Progenitor cell of endocrine pancreas (in vitro differentiated cells): ENCODE results near the gene PRRX2. TPM values are rescaled to one million over a fixed set of nuclear protein-coding genes. Genes with fewer than 3 reads are reported as not detected.
"Not testable (repeated sequence)": the region's sequence is repeated elsewhere in the genome, so short reads cannot be mapped to it uniquely, and the experiment has no call there.

Source experiments
- DNase-seq: peaks from one replicate; pipeline ENCODE4 v3.0.0; 2021; ENCODE audit warnings: low spot score; ENCODE audit not compliant: unreplicated experiment
- H3K27ac Mint-ChIP-seq: 2 replicates; pipeline ENCODE4 v1.8.0; 2021; ENCODE audit warnings: mild to moderate bottlenecking, moderate library complexity, mixed read lengths
- H3K27me3 Mint-ChIP-seq: 2 replicates; pipeline ENCODE4 v1.8.0; 2021; ENCODE audit warnings: mixed read lengths
- H3K36me3 Mint-ChIP-seq: 2 replicates; pipeline ENCODE4 v1.8.0; 2022; ENCODE audit warnings: mixed read lengths; ENCODE audit not compliant: insufficient read depth
- H3K4me1 Mint-ChIP-seq: 2 replicates; pipeline ENCODE4 v1.8.0; 2021; ENCODE audit warnings: low read depth, mixed read lengths
- H3K4me3 Mint-ChIP-seq: 2 replicates; pipeline ENCODE4 v1.8.0; 2021; ENCODE audit warnings: low read depth, mild to moderate bottlenecking, moderate library complexity, mixed read lengths
- H3K9me3 Mint-ChIP-seq: 2 replicates; pipeline ENCODE4 v1.8.0; 2021; ENCODE audit warnings: low read depth, mixed read lengths
- total RNA-seq: library from RNA; stranded (reverse); gene quantifications from 2 replicates; pipeline ENCODE4 v1.2.1, GENCODE V29; 2021
- TF ChIP-seq, protein P1 (sequence below): fragments of 200-600 bp; sonication (generic); IDR thresholded peaks from one replicate; pipeline ENCODE4 v1.5.0; 2021; ENCODE audit warnings: antibody characterized with exemption, mild to moderate bottlenecking; ENCODE audit not compliant: unreplicated experiment

The PRRX2 gene
- total RNA-seq, 1 donor from 2014 or later, result 0.79 TPM

DNA sequence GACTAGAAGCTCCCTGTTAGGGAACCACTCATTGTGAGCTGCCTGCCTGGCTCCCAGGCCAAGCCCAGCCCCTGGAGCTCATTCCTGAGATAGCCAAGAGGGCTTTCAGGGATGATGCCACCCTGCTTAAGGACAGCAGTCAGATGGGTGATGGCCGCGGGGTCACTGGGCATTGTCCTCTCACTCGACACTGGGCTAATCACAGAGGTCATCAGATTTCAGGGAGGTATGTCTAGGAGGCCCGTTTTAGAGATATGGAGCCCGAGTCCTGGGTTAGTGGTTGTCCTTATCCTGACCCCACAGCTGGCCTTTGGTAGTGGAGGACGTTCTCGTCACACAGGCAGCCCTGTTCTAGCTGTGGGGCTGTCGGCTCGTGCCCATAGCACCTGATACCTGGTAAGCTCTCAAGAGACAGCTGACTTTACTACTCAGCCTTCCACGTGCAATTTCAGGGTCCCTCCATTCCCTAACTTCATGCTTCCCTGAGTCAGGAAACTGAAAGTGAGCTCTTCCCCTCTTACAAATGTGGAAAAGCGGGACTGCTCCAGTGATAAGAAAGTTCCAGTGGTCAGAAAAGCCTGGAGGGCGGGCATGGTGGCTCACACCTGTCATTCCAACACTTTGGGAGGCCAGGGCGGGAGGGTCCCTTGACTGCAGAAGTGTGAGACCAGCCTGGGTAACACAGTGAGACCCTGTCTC is 94.5 kb downstream of the PRRX2 start:
- Mint-ChIP-seq H3K4me1 (peaks cover 4% of the 10 kb centered on the region), H3K27me3 (peaks cover 14% of the 10 kb centered on the region), H3K4me3 (no peak overlapping the region), H3K9me3 (no peaks in the 10 kb centered on the region), H3K27ac (no peak overlapping the region), H3K36me3 (no peaks in the 10 kb centered on the region)
- TF ChIP-seq, protein P1, sequence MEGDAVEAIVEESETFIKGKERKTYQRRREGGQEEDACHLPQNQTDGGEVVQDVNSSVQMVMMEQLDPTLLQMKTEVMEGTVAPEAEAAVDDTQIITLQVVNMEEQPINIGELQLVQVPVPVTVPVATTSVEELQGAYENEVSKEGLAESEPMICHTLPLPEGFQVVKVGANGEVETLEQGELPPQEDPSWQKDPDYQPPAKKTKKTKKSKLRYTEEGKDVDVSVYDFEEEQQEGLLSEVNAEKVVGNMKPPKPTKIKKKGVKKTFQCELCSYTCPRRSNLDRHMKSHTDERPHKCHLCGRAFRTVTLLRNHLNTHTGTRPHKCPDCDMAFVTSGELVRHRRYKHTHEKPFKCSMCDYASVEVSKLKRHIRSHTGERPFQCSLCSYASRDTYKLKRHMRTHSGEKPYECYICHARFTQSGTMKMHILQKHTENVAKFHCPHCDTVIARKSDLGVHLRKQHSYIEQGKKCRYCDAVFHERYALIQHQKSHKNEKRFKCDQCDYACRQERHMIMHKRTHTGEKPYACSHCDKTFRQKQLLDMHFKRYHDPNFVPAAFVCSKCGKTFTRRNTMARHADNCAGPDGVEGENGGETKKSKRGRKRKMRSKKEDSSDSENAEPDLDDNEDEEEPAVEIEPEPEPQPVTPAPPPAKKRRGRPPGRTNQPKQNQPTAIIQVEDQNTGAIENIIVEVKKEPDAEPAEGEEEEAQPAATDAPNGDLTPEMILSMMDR, result no peak
- no peak for DNase-seq

DNA sequence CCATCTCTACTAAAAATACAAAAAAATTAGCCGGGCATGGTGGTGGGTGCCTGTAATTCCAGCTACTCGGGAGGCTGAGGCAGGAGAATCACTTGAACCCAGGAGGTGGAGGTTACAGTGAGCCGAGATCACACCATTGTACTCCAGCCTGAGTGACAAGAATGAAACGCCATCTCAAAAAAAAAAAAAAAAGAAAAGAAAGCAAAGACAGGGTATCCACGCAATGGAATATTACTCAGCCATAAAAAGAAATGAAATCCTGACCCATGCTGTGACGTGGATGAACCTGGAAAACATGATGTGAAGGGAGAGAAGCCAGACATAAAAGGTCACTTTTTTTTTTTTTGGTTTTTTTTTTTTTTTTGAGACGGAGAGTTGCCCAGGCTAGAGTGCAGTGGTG is 95.3 kb downstream of the PRRX2 start:
- not testable (repeated sequence) for H3K9me3 Mint-ChIP-seq, H3K36me3 Mint-ChIP-seq, DNase-seq, H3K4me3 Mint-ChIP-seq, H3K27me3 Mint-ChIP-seq, H3K27ac Mint-ChIP-seq, H3K4me1 Mint-ChIP-seq

DNA sequence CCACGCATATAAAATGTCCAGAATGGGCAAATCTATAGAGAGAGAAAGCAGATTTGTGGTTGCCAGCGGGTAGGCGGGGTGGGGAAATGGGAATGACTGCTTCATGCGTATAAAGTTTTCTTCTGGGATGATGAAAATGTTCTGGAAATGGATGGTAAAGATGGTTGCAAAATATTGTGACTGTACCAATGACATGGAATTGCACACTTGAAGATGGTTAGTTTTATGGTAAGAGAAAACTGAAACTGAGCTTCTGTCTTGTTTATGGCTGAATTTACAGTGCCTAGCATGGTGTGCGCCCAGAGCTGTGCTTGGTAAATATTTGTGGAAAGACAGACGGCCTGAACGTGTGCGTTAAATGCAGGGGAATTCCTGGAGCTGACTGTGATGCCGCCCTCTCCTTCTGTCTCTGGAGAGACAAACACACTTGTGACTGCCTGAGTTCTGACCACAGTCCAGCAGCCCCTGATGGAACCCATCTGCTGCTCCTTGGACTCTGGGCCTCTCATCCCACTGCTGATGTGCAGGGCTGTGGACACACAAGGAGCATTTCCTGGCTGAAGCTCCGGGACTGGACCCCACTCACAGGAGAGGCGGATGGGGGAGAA is 96.0 kb downstream of the PRRX2 start:
- H3K9me3 Mint-ChIP-seq, result no peaks in the 10 kb centered on the region
- H3K27me3 Mint-ChIP-seq, result peaks cover 4% of the 10 kb centered on the region
- no peaks in the 10 kb centered on the region for H3K36me3 Mint-ChIP-seq
- no peak overlapping the region for H3K4me3 Mint-ChIP-seq
- no peak overlapping the region for H3K27ac Mint-ChIP-seq
- DNase-seq, result no peak
- H3K4me1 Mint-ChIP-seq, result peaks cover 4% of the 10 kb centered on the region
- TF ChIP-seq, protein P1, result no peak

DNA sequence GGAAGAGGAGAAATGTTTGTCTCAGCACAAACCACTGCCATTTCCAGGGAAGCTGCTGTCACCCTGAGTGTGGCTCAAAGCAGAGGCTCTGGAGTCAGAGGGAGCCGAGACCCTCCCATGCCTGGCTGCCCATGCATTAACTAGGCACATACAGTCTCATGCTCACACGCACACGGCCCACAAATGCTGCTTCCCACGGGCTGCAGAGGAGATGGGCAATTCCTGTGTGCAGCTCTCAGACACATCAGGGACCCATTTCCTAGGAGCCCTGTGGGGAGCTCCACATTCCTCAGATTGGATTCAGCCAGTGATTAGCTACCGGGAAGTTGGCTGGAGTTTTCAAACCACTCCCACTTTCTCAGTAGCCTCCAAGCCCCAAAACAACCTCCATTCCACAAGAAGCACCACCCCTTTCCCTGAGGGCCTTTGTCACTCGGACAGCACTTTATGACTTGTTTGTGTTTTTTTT is 96.5 kb downstream of the PRRX2 start:
- peaks cover 4% of the 10 kb centered on the region for H3K4me1 Mint-ChIP-seq
- DNase-seq, result no peak
- H3K27ac Mint-ChIP-seq, result peak overlapping the region; percentile 49
- H3K9me3 Mint-ChIP-seq, result no peaks in the 10 kb centered on the region
- peaks cover 3% of the 10 kb centered on the region for H3K27me3 Mint-ChIP-seq
- H3K4me3 Mint-ChIP-seq, result no peak overlapping the region
- TF ChIP-seq, protein P1, result no peak
- H3K36me3 Mint-ChIP-seq, result no peaks in the 10 kb centered on the region

DNA sequence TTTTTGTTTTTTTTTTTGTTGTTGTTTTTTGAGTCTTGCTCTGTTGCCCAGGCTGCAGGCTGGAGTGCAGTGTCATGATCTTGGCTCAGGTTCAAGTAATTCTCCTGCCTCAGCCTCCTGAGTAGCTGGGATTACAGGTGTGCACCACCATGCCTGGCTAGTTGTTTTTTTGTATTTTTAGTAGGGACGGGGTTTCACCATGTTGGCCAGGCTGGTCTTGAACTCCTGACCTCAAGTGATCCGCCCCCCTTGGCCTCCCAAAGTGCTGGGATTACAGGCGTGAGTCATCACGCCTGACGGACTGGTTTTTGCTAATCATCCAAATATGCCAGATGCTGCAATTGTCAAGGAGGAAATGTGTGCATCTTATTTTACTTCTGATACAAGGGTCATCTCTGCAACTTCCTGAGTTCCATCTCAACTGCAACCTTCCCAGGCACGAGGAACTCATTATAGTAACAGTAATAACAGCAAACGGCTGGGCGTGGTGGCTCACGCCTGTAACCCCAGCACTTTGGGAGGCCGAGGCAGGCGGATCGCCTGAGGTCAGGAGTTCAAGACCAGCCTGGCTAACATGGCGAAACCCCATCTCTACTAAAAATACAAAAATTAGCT is 97.0 kb downstream of the PRRX2 start:
- not testable (repeated sequence) for H3K36me3 Mint-ChIP-seq, H3K27me3 Mint-ChIP-seq, DNase-seq, H3K4me3 Mint-ChIP-seq, H3K4me1 Mint-ChIP-seq, H3K9me3 Mint-ChIP-seq, H3K27ac Mint-ChIP-seq

DNA sequence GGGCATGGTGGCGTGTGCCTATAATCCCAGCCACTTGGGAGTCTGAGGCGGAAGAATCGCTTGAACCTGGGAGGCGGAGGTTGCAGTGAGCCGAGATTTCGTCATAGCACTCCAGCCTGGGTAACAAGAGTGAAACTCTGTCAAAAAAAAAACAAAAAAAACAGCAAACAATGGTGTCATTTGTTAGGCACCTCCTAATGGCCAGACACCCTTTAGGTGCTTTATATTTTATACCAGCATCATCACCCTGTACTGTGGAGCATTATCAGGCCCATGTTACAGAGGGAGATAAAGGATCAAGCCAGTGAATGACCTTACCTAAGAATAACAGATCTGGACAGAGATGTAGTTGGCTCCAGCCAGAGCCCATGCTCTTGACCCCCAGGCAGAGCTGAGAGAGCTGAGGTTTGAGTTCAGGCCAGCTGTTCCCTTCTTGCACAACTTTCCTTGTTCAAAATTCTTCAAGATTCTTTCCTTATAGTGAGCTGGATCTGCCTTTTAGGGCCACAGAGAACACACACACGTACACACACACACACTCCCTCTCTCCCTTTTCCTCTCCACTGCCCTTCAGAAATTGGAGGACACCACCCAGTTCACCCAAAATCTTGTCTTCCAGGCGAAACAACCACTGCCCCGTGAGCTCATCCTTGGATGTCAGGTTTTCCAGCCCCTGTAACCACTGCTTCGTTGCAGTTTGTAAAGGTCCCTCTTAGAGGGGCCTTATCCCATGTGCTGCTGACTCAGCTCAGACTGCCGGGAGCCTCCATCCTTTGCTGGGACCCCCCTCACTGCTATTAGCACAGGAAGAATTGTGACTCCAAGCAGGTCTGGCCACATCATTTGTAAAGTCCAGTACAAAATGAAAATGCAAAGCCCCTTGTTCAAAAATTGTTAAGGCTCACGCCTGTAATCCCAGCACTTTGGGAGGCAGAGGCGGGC is 97.8 kb downstream of the PRRX2 start:
- Mint-ChIP-seq H3K9me3 (no peaks in the 10 kb centered on the region), H3K4me3 (no peak overlapping the region), H3K36me3 (no peaks in the 10 kb centered on the region), H3K4me1 (peaks cover 3% of the 10 kb centered on the region), H3K27me3 (peaks cover under 1% of the 10 kb centered on the region), H3K27ac (no peak overlapping the region)
- TF ChIP-seq, protein P1, result no peak
- no peak for DNase-seq
